Motor neuron (in vitro differentiated cells): Measurements from ENCODE around the gene MAD2L1BP. TPM values are rescaled to one million over a fixed set of nuclear protein-coding genes. Genes with fewer than 3 reads are reported as not detected.
"Not testable (repeated sequence)": the region's sequence is repeated elsewhere in the genome, so short reads cannot be mapped to it uniquely, and the experiment has no call there.

Experiments used
- ATAC-seq, 8 experiments: fragments of 200-7000 bp; cut with Tn5 transposase; replicated peaks in 6 of 8; 2 replicates each; pipeline ENCODE4 v1.8.0; 2021; ENCODE audit warnings: mild to moderate bottlenecking in 8 of 8, moderate library complexity in 8 of 8
- H3K27ac ChIP-seq, 2 donors: fragments of 250-450 bp; sonication (Bioruptor Pico); 2 replicates each; pipeline ENCODE4 v1.9.0; 2021; ENCODE audit warnings: antibody characterized with exemption in 2 of 2, mild to moderate bottlenecking in 2 of 2, moderate library complexity in 1 of 2
- H3K4me1 ChIP-seq, 2 donors: fragments of 250-450 bp; sonication (Bioruptor Pico); replicated peaks in 1 of 2; 2 replicates each; pipeline ENCODE4 v1.6.1; 2021; ENCODE audit warnings: antibody characterized with exemption in 2 of 2, mild to moderate bottlenecking in 2 of 2, moderate library complexity in 1 of 2
- H3K4me3 ChIP-seq, 5 donors: fragments of 250-450 bp; sonication (Bioruptor Pico); 2 replicates each; pipeline ENCODE4 v1.9.0; 2021; ENCODE audit warnings: antibody characterized with exemption in 5 of 5, mild to moderate bottlenecking in 5 of 5, moderate library complexity in 4 of 5
- WGBS, 10 experiments: fragments of 450-650 bp; shearing (Covaris generic); methylation state at CpG; one replicate each; pipeline ENCODE4 v1.0.0; 2022; 5-methylcytosine and 5-hydroxymethylcytosine counted together
- in situ Hi-C, 9 experiments: fragments of 400-800 bp; cut with MboI; loops; one replicate each; pipeline ENCODE4 v1.15.0; 2021; ENCODE audit warnings: low sequenced_read_pairs in 9 of 9, low pct_unique_long_range_greater_than_20kb in 2 of 9; ENCODE audit not compliant: unreplicated experiment in 9 of 9
- total RNA-seq, 8 experiments: library from RNA; unstranded; fragments of 300-600 nt; gene quantifications; 2 replicates each; pipeline versions ENCODE4 v1.2.3 to v1.2.4, GENCODE V29; 2022

MAD2L1BP gene
- total RNA-seq, 8 experiments from 2014 or later, result 24.7 to 44.9 (median 30.4) TPM

- Histone ChIP-seq H3K4me1 (peaks cover 21 to 23% of the 10 kb centered on the region in 2 donors), H3K4me3 (peak overlapping the region; percentile 77 to 97 (median 87)), H3K27ac (peak overlapping the region; percentile 90 to 91)
- 0 to 10% (median 0%) methylated on average over 2 to 22 of the region's 41 CpGs; no CpG with 5 or more reads in 3 of the 10 experiments for WGBS, 10 experiments
- in situ Hi-C loops, result no loop called here
- peak; percentile 56 to 83 (median 66) for ATAC-seq
Measured at GRCh38 chr6:43629505-43630300, 5.9 kb upstream of the MAD2L1BP start.

- in situ Hi-C loops, result no loop called here
- no peak for ATAC-seq
- WGBS, 10 experiments, result 50 to 100% (median 86%) methylated on average over 1 of the region's 1 CpG; no CpG with 5 or more reads in 5 of the 10 experiments
- peaks cover 23 to 26% of the 10 kb centered on the region in 2 donors for H3K4me1 ChIP-seq
- no peak overlapping the region for H3K4me3 ChIP-seq
- H3K27ac ChIP-seq, result no peak overlapping the region
Measured at GRCh38 chr6:43630980-43631619, 4.5 kb upstream of the MAD2L1BP start.

GRCh38 chr6:43633002-43633401 is 2.6 kb upstream of the MAD2L1BP start:
- H3K4me3 ChIP-seq, ATAC-seq, H3K27ac ChIP-seq, in situ Hi-C loops: not testable (repeated sequence)
- H3K4me1 ChIP-seq, result peaks cover 25 to 26% of the 10 kb centered on the region in 2 donors
- WGBS, 10 experiments, result 80 to 100% (median 93%) methylated on average over 1 to 6 of the region's 7 CpGs; no CpG with 5 or more reads in 4 of the 10 experiments

GRCh38 chr6:43634702-43635303 is 837 bp upstream of the MAD2L1BP start:
- Histone ChIP-seq H3K4me3 (no peak overlapping the region), H3K27ac (no peak overlapping the region), H3K4me1 (peaks cover 30 to 32% of the 10 kb centered on the region in 2 donors)
- no peak for ATAC-seq
- 64 to 100% (median 90%) methylated on average over 1 to 9 of the region's 9 CpGs for WGBS, 10 experiments
- in situ Hi-C loops, result no loop called here

- in situ Hi-C loops, result no loop called here
- H3K4me1 ChIP-seq, result peaks cover 26 to 27% of the 10 kb centered on the region in 2 donors
- peak overlapping the region; percentile 79 to 91 (median 83) for H3K4me3 ChIP-seq
- peak in 3 of 8 experiments; percentile 9 to 29 (median 28) for ATAC-seq
- 0 to 52% (median 18%) methylated on average over 1 to 5 of the region's 7 CpGs; no CpG with 5 or more reads in 2 of the 10 experiments for WGBS, 10 experiments
- peak overlapping the region; percentile 81 to 84 for H3K27ac ChIP-seq
Measured at GRCh38 chr6:43636308-43636659, 644 bp downstream of the MAD2L1BP start.

GRCh38 chr6:43639984-43640800 is 4.6 kb downstream of the MAD2L1BP start:
- no peak overlapping the region for H3K27ac ChIP-seq
- peaks cover 31 to 38% of the 10 kb centered on the region in 2 donors for H3K4me1 ChIP-seq
- in situ Hi-C loops, result no loop called here
- no peak overlapping the region for H3K4me3 ChIP-seq
- no peak for ATAC-seq
- 60 to 100% (median 94%) methylated on average over 1 to 6 of the region's 21 CpGs; no CpG with 5 or more reads in 3 of the 10 experiments for WGBS, 10 experiments

DNA sequence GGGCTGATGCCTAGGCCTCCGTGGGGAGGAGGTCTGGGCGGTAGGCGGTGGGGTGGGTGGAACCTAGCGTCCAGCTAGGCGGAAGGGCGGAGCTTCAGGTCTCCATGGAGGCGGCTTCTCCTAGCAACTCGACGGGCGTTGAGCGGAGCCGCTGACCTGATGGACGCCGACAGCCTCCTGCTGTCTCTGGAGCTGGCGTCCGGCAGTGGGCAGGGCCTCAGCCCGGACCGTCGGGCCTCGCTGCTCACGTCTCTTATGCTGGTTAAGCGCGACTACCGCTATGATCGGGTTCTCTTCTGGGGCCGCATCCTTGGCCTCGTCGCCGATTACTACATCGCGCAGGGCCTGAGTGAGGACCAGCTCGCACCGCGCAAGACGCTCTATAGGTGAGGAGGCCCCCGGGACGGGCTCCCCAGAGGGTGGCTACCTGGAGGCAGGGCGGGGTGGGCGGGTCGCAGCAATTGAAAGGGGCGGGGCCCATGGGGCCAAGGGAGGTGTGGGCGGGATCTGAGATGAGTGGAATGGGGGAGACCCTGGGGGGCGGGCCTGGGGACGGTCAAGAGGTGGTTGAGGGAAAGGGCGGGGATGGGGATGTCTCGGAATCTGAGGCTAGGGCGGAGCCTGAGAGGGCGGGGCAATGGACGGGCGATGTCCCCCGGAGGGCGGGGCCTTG is 9.4 kb downstream of the MAD2L1BP start, which contains the start of gene RSPH9:
RSPH9 (plus strand) TSS at position 97 of the 673 bp plus-strand sequence; CDS start at position 160, 63 bp downstream.
- peak; percentile 87 to 95 (median 91) for ATAC-seq
- peak within 1 kb of the TSS; percentile 69 to 79 for H3K27ac ChIP-seq
- WGBS, 10 experiments, result 0% methylated on average over 3 of the region's 52 CpGs; no CpG with 5 or more reads in 9 of the 10 experiments
- peak within 1 kb of the TSS; percentile 33 to 45 (median 39) for H3K4me3 ChIP-seq
- in situ Hi-C loops, result no loop called here
- H3K4me1 ChIP-seq, result peaks cover 5 to 13% of the 10 kb centered on the region in 2 donors

- peak overlapping the region in 1 of 2 donors; percentile 79 for H3K27ac ChIP-seq
- WGBS, 10 experiments, result 5 to 31% (median 22%) methylated on average over 2 to 7 of the region's 9 CpGs; no CpG with 5 or more reads in 6 of the 10 experiments
- ATAC-seq, result no peak
Measured at GRCh38 chr6:43645613-43645964, 9.9 kb downstream of the MAD2L1BP start.

DNA sequence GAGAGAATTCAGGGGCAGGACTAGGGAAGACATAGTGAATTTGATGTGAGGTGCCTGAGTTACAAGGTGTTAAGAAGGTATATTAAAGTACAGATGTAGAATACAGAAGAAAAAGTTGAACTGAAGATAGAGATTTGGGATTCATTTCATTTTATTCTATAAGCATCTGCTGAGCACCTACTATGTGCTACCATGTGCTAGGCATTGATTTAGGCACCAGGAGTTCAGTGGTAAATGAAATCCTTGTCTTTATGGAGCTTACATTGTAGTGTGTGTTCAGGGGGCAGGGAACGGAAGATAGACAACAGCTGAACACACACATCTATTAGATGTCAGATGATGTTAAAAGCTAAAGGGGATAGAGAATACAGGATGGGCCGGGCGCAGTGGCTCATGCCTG is 12.0 kb downstream of the MAD2L1BP start:
- Histone ChIP-seq H3K27ac (no peak overlapping the region), H3K4me1 (peaks cover 5 to 10% of the 10 kb centered on the region in 2 donors), H3K4me3 (no peak overlapping the region)
- 74 to 100% (median 91%) methylated on average over 2 to 3 of the region's 3 CpGs; no CpG with 5 or more reads in 4 of the 10 experiments for WGBS, 10 experiments
- ATAC-seq, result no peak
- in situ Hi-C loops, result no loop called here

More at GRCh38 chr6:43645613-43645964, 9.9 kb downstream of the MAD2L1BP start:
- Histone ChIP-seq H3K4me1 (peaks cover 5 to 13% of the 10 kb centered on the region in 2 donors), H3K4me3 (peak overlapping the region; percentile 33 to 45 (median 39))
- in situ Hi-C loops, result no loop called here

GRCh38 chr6:43648248-43648647 is 12.6 kb downstream of the MAD2L1BP start:
- in situ Hi-C loops, result no loop called here

GRCh38 chr6:43652822-43653221 is 17.2 kb downstream of the MAD2L1BP start:
- in situ Hi-C loops, result loop anchor here in 5 of 9 experiments (25.0 kb wide), 1 partner anchor 434 kb away; no protein-coding TSS in a partner anchor
- WGBS, 10 experiments, result 86 to 100% (median 98%) methylated on average over 1 to 2 of the region's 2 CpGs; no CpG with 5 or more reads in 4 of the 10 experiments
- H3K27ac ChIP-seq, ATAC-seq, H3K4me3 ChIP-seq, H3K4me1 ChIP-seq: not testable (repeated sequence)

More at GRCh38 chr6:43648248-43648647, 12.6 kb downstream of the MAD2L1BP start:
- Histone ChIP-seq H3K4me3 (no peak overlapping the region), H3K4me1 (peaks cover 5% of the 10 kb centered on the region in 2 donors), H3K27ac (no peak overlapping the region)
- WGBS, 10 experiments, result 78 to 100% (median 93%) methylated on average over 1 to 2 of the region's 2 CpGs; no CpG with 5 or more reads in 4 of the 10 experiments
- ATAC-seq, result no peak
